Pulmonary artery endothelial cell (primary cell): ENCODE data around the gene SLC27A1. TPM values are rescaled to one million over a fixed set of nuclear protein-coding genes. Genes with fewer than 3 reads are reported as not detected.
"Not testable (repeated sequence)": the region's sequence is repeated elsewhere in the genome, so short reads cannot be mapped to it uniquely, and the experiment has no call there.

Experiments
- DNase-seq: peaks from one replicate; pipeline ENCODE4 v3.0.0-alpha.2; 2011; ENCODE audit warnings: low read depth, low spot score
- total RNA-seq: library from RNA; depleted of rRNA; stranded (reverse); fragments of >200 nt; gene quantifications from 2 replicates; pipeline ENCODE4 v1.2.3, GENCODE V29; 2014

Gene SLC27A1
- total RNA-seq, 1 donor from 2014 or later, result 9.8 TPM

- no peak for DNase-seq
Observed at GRCh38 chr19:17486545-17487240, 16.4 kb downstream of the SLC27A1 start.

GRCh38 chr19:17487284-17488121 is 17.2 kb downstream of the SLC27A1 start:
- no peak for DNase-seq

- no peak for DNase-seq
Observed at GRCh38 chr19:17488593-17489391, 18.5 kb downstream of the SLC27A1 start.

- DNase-seq, result no peak
Observed at GRCh38 chr19:17489392-17490030, 19.2 kb downstream of the SLC27A1 start.

- no peak for DNase-seq
Observed at GRCh38 chr19:17490411-17490810, 20.1 kb downstream of the SLC27A1 start.

- DNase-seq, result no peak
Observed at GRCh38 chr19:17491287-17491686, 21.0 kb downstream of the SLC27A1 start.

- DNase-seq, result no peak
Observed at GRCh38 chr19:17495639-17496296, 25.4 kb downstream of the SLC27A1 start.

GRCh38 chr19:17496337-17496997 is 26.1 kb downstream of the SLC27A1 start:
- DNase-seq, result no peak

- DNase-seq, result no peak
Observed at GRCh38 chr19:17497149-17497798, 26.9 kb downstream of the SLC27A1 start.

DNA sequence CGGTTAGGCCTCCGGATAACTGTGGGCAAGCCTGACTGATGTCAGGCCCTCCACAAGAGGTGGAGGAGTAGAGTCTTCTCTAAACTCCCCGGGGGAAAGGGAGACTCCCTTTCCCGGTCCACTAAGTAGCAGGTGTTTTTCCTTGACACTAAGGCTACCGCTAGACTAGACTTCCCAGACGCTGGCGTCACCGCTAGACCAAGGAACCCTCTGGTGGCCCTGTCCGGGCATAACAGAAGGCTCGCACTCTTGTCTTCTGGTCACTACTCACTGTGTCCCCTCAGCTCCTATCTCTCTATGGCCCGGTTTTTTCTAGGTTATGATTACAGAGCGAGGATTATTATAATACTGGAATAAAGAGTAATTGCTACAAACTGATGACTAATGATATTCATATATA is 28.7 kb downstream of the SLC27A1 start:
- not testable (repeated sequence) for DNase-seq

- no peak for DNase-seq
Observed at GRCh38 chr19:17499648-17500446, 29.5 kb downstream of the SLC27A1 start.

- no peak for DNase-seq
Observed at GRCh38 chr19:17500447-17501198, 30.3 kb downstream of the SLC27A1 start.

- no peak for DNase-seq
Observed at GRCh38 chr19:17503240-17503639, 32.9 kb downstream of the SLC27A1 start.

- DNase-seq, result no peak
Observed at GRCh38 chr19:17504030-17504429, 33.7 kb downstream of the SLC27A1 start.

GRCh38 chr19:17504456-17504855 is 34.1 kb downstream of the SLC27A1 start:
- no peak for DNase-seq

- DNase-seq, result no peak
Observed at GRCh38 chr19:17505223-17505622, 34.9 kb downstream of the SLC27A1 start.

DNA sequence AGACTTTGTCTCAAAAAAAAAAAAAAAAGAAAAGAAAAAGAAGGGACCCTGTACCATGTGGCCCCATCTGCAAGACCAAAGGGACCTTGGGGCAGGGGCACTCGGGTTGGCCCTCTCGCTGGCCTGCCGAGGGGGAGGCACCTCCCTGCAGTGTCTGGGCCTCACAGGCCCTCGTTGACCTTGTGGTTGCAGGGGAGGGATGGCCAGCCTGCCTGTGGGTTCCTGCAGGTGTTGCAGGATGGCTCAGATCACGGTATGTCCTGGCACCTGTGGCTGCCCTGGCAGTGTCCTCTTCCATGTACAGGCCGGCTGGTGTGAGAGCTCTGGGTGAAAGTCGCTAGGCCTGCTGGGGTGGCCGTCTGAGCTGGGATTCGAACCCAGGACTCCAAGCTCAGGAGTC is 36.4 kb downstream of the SLC27A1 start:
- no peak for DNase-seq

DNA sequence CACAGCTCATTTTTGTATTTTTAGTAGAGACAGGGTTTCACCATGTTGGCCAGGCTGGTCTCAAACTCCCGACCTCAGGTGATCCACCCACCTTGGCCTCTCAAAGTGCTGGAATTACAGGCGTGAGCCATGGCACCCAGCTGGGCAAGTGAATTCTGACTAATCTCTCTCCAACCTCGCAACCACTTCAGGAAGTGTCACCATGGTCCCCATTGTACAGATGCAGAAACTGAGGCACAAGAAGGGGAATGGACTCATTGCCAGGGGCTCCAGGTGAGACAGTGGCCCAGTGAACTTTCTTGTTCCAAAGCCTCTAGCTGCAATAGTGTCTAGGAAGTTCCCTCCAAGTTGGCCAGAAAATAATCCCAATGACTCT is 38.2 kb downstream of the SLC27A1 start:
- DNase-seq, result not testable (repeated sequence)
